CD14-positive monocyte (primary cell): ENCODE measurements around the gene KLK10. TPM values are rescaled to one million over a fixed set of nuclear protein-coding genes. Genes with fewer than 3 reads are reported as not detected.

Experiments used
- DNase-seq, 3 donors: peaks; one replicate each; pipeline ENCODE4 v3.0.0-alpha.2; 2011 to 2022
- H2AFZ ChIP-seq: 2 replicates; pipeline ENCODE4 v1.6.0; 2012; ENCODE audit warnings: mild to moderate bottlenecking, low read depth, low read length, inconsistent platforms; ENCODE audit not compliant: insufficient read depth, poor library complexity, severe bottlenecking
- H3K27ac ChIP-seq, 2 donors: 1 replicate in 1 of 2; 2 replicates in 1 of 2; pipeline ENCODE4 v1.5.1; 2012 to 2013; ENCODE audit warnings: low read length in 2 of 2, control low read depth in 1 of 2, inconsistent platforms in 1 of 2, low read depth in 1 of 2, mild to moderate bottlenecking in 1 of 2
- H3K27me3 ChIP-seq, 2 donors: one replicate each; pipeline versions ENCODE4 v1.6.0 to v1.6.1; 2011 to 2013; ENCODE audit warnings: low read length in 2 of 2; ENCODE audit not compliant: control insufficient read depth in 2 of 2, insufficient read depth in 2 of 2
- H3K36me3 ChIP-seq, 2 donors: replicated peaks in 1 of 2; 1 replicate in 1 of 2; 2 replicates in 1 of 2; pipeline versions ENCODE4 v1.5.1 to v1.6.1; 2012 to 2013; ENCODE audit warnings: low read length in 2 of 2, control low read depth in 1 of 2, inconsistent platforms in 1 of 2, mild to moderate bottlenecking in 1 of 2; ENCODE audit not compliant: insufficient read depth in 2 of 2, control insufficient read depth in 1 of 2
- H3K4me1 ChIP-seq, 2 donors: 1 replicate in 1 of 2; 2 replicates in 1 of 2; pipeline versions ENCODE4 v1.5.1 to v1.6.1; 2012 to 2013; ENCODE audit warnings: low read length in 2 of 2, control low read depth in 1 of 2, inconsistent platforms in 1 of 2, mild to moderate bottlenecking in 1 of 2, moderate library complexity in 1 of 2; ENCODE audit not compliant: insufficient read depth in 2 of 2, control insufficient read depth in 1 of 2
- H3K4me2 ChIP-seq: replicated peaks from 2 replicates; pipeline ENCODE3; 2012; ENCODE audit warnings: low read length, moderate library complexity, mild to moderate bottlenecking; ENCODE audit not compliant: poor library complexity, severe bottlenecking; ENCODE audit errors: extremely low read depth
- H3K4me3 ChIP-seq, 3 experiments: fragments of 200-600 bp in 1 of 3; sonication (generic) in 1 of 3; replicated peaks in 1 of 3; 1 replicate in 2 of 3; 2 replicates in 1 of 3; pipeline ENCODE4 v1.5.1; 2011 to 2013; ENCODE audit warnings: low read length in 3 of 3, mild to moderate bottlenecking in 3 of 3, control low read depth in 2 of 3, low read depth in 2 of 3, inconsistent platforms in 1 of 3, moderate library complexity in 1 of 3
- H3K79me2 ChIP-seq: 2 replicates; pipeline ENCODE4 v1.6.0; 2012; ENCODE audit warnings: mild to moderate bottlenecking, control low read depth, inconsistent platforms, low read length, moderate library complexity; ENCODE audit not compliant: insufficient read depth
- H3K9ac ChIP-seq: 2 replicates; pipeline ENCODE4 v1.6.0; 2017; ENCODE audit warnings: low read length, mild to moderate bottlenecking; ENCODE audit not compliant: insufficient read depth, poor library complexity, severe bottlenecking
- H3K9me3 ChIP-seq, 2 donors: replicated peaks in 1 of 2; 1 replicate in 1 of 2; 2 replicates in 1 of 2; pipeline versions ENCODE4 v1.5.1 to v1.6.1; 2012 to 2013; ENCODE audit warnings: low read length in 2 of 2, control low read depth in 1 of 2; ENCODE audit not compliant: control insufficient read depth in 1 of 2, insufficient read depth in 1 of 2
- H4K20me1 ChIP-seq: 2 replicates; pipeline ENCODE4 v1.6.0; 2012; ENCODE audit warnings: mild to moderate bottlenecking, low read length, control low read depth, moderate library complexity; ENCODE audit not compliant: insufficient read depth
- H3K27ac Mint-ChIP-seq, 7 donors: one replicate each; pipeline ENCODE4 v1.8.0; 2020; ENCODE audit warnings: mild to moderate bottlenecking in 7 of 7, mixed read lengths in 7 of 7, moderate library complexity in 6 of 7, inconsistent platforms in 2 of 7
- H3K27me3 Mint-ChIP-seq, 3 donors: one replicate each; pipeline ENCODE4 v1.8.0; 2021 to 2022; ENCODE audit warnings: low read depth in 3 of 3, mild to moderate bottlenecking in 3 of 3, mixed read lengths in 3 of 3, moderate library complexity in 3 of 3, inconsistent platforms in 1 of 3
- H3K36me3 Mint-ChIP-seq, 2 donors: one replicate each; pipeline ENCODE4 v1.8.0; 2020; ENCODE audit warnings: mixed read lengths in 2 of 2, inconsistent platforms in 1 of 2, mild to moderate bottlenecking in 1 of 2
- H3K4me1 Mint-ChIP-seq: one replicate; pipeline ENCODE4 v1.8.0; 2020; ENCODE audit warnings: mild to moderate bottlenecking, mixed read lengths
- H3K4me3 Mint-ChIP-seq, 2 donors: one replicate each; pipeline ENCODE4 v1.8.0; 2020; ENCODE audit warnings: mild to moderate bottlenecking in 2 of 2, mixed read lengths in 2 of 2, moderate library complexity in 1 of 2
- H3K9me3 Mint-ChIP-seq, 7 donors: one replicate each; pipeline ENCODE4 v1.8.0; 2020 to 2022; ENCODE audit warnings: mixed read lengths in 7 of 7, mild to moderate bottlenecking in 6 of 7, moderate library complexity in 6 of 7, inconsistent platforms in 2 of 7
- CTCF ChIP-seq: fragments of 200-600 bp; IDR thresholded peaks from one replicate; pipeline ENCODE4 v1.8.0; 2022; ENCODE audit warnings: antibody characterized with exemption, mild to moderate bottlenecking
- WGBS: methylation state at CpG from one replicate; pipeline ENCODE4 v1.1.5; 2013; ENCODE audit warnings: missing lambda C conversion rate; ENCODE audit not compliant: insufficient coverage; 5-methylcytosine and 5-hydroxymethylcytosine counted together
- intact Hi-C, 2 donors: fragments of 100-400 bp; cut with micrococcal nuclease; formaldehyde crosslinking; loops; one replicate each; pipeline versions ENCODE4 v1.15.0 to v1.15.1; 2023
- polyA plus RNA-seq, 3 donors: library from polyadenylated mRNA; depleted of rRNA in 1 of 3; unstranded in 2 of 3; stranded (reverse) in 1 of 3; fragments of 300-500 nt in 2 of 3; fragments of >200 nt in 1 of 3; fragmentation: Illumina TruSeq in 2 of 3; gene quantifications; 1 replicate in 2 of 3; 2 replicates in 1 of 3; pipeline ENCODE4 v1.2.3, GENCODE V29; 2012 to 2021

Gene KLK10
- polyA plus RNA-seq, 3 donors, result not detected

- no peak overlapping the region for H3K27ac Mint-ChIP-seq
- Histone ChIP-seq H3K9me3 (no peaks in the 10 kb centered on the region), H2AFZ (no peak overlapping the region), H3K79me2 (no peaks in the 10 kb centered on the region), H3K27me3 (no peaks in the 10 kb centered on the region), H3K27ac (no peak overlapping the region), H3K4me1 (no peaks in the 10 kb centered on the region), H3K4me3 (no peak overlapping the region), H3K36me3 (no peaks in the 10 kb centered on the region), H4K20me1 (no peaks in the 10 kb centered on the region), H3K4me2 (no peak overlapping the region), H3K9ac (no peak overlapping the region)
- 78% methylated on average over 12 of the region's 19 CpGs for WGBS
- peaks cover 0 to 2% (median 0%) of the 10 kb centered on the region in 7 donors for H3K9me3 Mint-ChIP-seq
- no peaks in the 10 kb centered on the region for H3K36me3 Mint-ChIP-seq
- DNase-seq, result no peak
- no peak for TF ChIP-seq CTCF
- no peak overlapping the region for H3K4me3 Mint-ChIP-seq
- intact Hi-C loops, result no loop called here
- H3K27me3 Mint-ChIP-seq, result peaks cover 14 to 36% (median 29%) of the 10 kb centered on the region in 3 donors
- H3K4me1 Mint-ChIP-seq, result no peaks in the 10 kb centered on the region
Measured at GRCh38 chr19:51009061-51009891, 10.2 kb downstream of the KLK10 start.

GRCh38 chr19:51007488-51007887 lies 12.0 kb downstream of the KLK10 start:
- H3K4me2 ChIP-seq, result no peak overlapping the region
- H3K36me3 Mint-ChIP-seq, result no peaks in the 10 kb centered on the region
- H3K4me1 ChIP-seq, result no peaks in the 10 kb centered on the region
- no peak for TF ChIP-seq CTCF
- DNase-seq, result no peak
- H4K20me1 ChIP-seq, result no peaks in the 10 kb centered on the region
- no peak overlapping the region for H3K4me3 ChIP-seq
- no peak overlapping the region for H3K27ac ChIP-seq
- H3K9ac ChIP-seq, result no peak overlapping the region
- peaks cover 20 to 37% (median 21%) of the 10 kb centered on the region in 3 donors for H3K27me3 Mint-ChIP-seq
- H3K9me3 Mint-ChIP-seq, result peaks cover 2 to 7% (median 3%) of the 10 kb centered on the region in 7 donors
- H3K4me3 Mint-ChIP-seq, result peak overlapping the region in 1 of 2 donors; percentile 37
- no CpG with 5 or more reads among the region's 3 CpGs for WGBS
- peaks cover 3% of the 10 kb centered on the region for H3K4me1 Mint-ChIP-seq
- no peak overlapping the region for H2AFZ ChIP-seq
- intact Hi-C loops, result no loop called here
- no peaks in the 10 kb centered on the region for H3K79me2 ChIP-seq
- H3K9me3 ChIP-seq, result peaks cover 3% of the 10 kb centered on the region in 2 donors
- no peaks in the 10 kb centered on the region for H3K36me3 ChIP-seq
- H3K27me3 ChIP-seq, result no peaks in the 10 kb centered on the region
- H3K27ac Mint-ChIP-seq, result no peak overlapping the region
